Vagina (tissue), 2 donors: ENCODE measurements around the gene HEXA. TPM values are rescaled to one million over a fixed set of nuclear protein-coding genes. Genes with fewer than 3 reads are reported as not detected.
A peak's percentile ranks its signal among the peaks of the same experiment; 100 is the strongest.

Experiments
- DNase-seq, 2 donors: peaks; one replicate each; pipeline ENCODE4 v3.0.0-alpha.2; 2017; ENCODE audit errors: extremely low spot score in 2 of 2
- H3K27ac ChIP-seq: fragments of 200-600 bp; sonication (generic); one replicate; pipeline ENCODE4 v1.5.1; 2019
- H3K27me3 ChIP-seq: fragments of 200-600 bp; sonication (generic); one replicate; pipeline ENCODE4 v1.5.1; 2019
- H3K36me3 ChIP-seq, 2 donors: fragments of 200-600 bp; sonication (generic); one replicate each; pipeline ENCODE4 v1.5.1; 2017 to 2019
- H3K4me1 ChIP-seq: fragments of 200-600 bp; sonication (generic); one replicate; pipeline ENCODE4 v1.5.1; 2019
- H3K4me3 ChIP-seq, 2 donors: fragments of 200-600 bp; sonication (generic); 1 replicate in 1 of 2; 2 replicates in 1 of 2; pipeline ENCODE4 v1.5.1; 2016 to 2019
- H3K9me3 ChIP-seq: fragments of 200-600 bp; sonication (generic); one replicate; pipeline ENCODE4 v1.5.1; 2019
- CTCF ChIP-seq, 3 experiments: fragments of 450-650 bp in 2 of 3; fragments of 200-600 bp in 1 of 3; sonication (generic) in 1 of 3; IDR thresholded peaks; one replicate each; pipeline ENCODE4 v1.5.1; 2017 to 2019; ENCODE audit warnings: antibody characterized with exemption in 3 of 3, mild to moderate bottlenecking in 2 of 3, moderate library complexity in 2 of 3
- POLR2A ChIP-seq, 2 donors: fragments of 450-650 bp; IDR thresholded peaks; one replicate each; pipeline ENCODE4 v1.6.1; 2017; ENCODE audit warnings: antibody characterized with exemption in 2 of 2, mild to moderate bottlenecking in 2 of 2, moderate library complexity in 2 of 2
- POLR2AphosphoS5 ChIP-seq, 2 donors: sonication (generic); formaldehyde crosslinking; IDR thresholded peaks; one replicate each; pipeline ENCODE4 v1.9.0; 2017; ENCODE audit warnings: antibody characterized with exemption in 2 of 2, mild to moderate bottlenecking in 2 of 2, low read depth in 1 of 2; ENCODE audit not compliant: insufficient read depth in 1 of 2
- intact Hi-C: fragments of 100-400 bp; cut with DNase I; formaldehyde crosslinking; loops from one replicate; pipeline ENCODE4 v1.15.1; 2023
- total RNA-seq: library from RNA; depleted of rRNA; stranded (reverse); fragments of >200 nt; gene quantifications from one replicate; pipeline ENCODE4 v1.2.3, GENCODE V29; 2016

The HEXA gene
- total RNA-seq, 1 donor from 2014 or later = 82.5 TPM

GRCh38 chr15:72342385-72342784, 33.4 kb downstream of the HEXA start:
- intact Hi-C loops = no loop called here
- no peaks in the 10 kb centered on the region for H3K27me3 ChIP-seq
- H3K36me3 ChIP-seq = peaks cover 0 to 41% of the 10 kb centered on the region in 2 donors
- no peaks in the 10 kb centered on the region for H3K9me3 ChIP-seq
- no peaks in the 10 kb centered on the region for H3K4me1 ChIP-seq
- DNase-seq = peak; percentile 19 to 78
- TF ChIP-seq POLR2A (IDR thresholded peaks at IDR 0.05) (no peak), POLR2AphosphoS5 (IDR thresholded peaks at IDR 0.05; ENCODE audit: insufficient read depth in 1 of 2, low read depth in 1 of 2) (no peak), CTCF (IDR thresholded peaks at IDR 0.05) (no peak)
- H3K4me3 ChIP-seq = no peak overlapping the region
- no peak overlapping the region for H3K27ac ChIP-seq

DNA sequence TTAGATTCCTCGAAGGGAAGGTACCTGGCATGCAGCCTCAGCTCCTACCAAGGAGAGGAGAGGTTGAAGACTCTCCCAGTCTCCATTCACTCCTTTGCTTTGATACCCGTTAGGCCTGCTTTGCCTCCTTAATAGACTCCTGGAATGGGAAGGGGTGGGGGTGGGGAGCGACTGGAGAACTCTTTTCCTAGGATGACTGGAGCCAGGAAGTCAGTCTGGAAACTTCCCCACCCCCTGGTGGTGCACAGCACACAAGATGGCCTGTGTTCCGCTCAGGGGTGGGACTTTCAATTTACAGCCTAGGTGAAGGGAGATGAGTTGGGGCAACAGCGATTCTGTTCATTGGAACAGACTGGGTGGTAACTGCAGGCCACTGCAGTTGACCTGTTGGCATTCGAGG, 34.5 kb downstream of the HEXA start:
- no peak for TF ChIP-seq POLR2A (IDR thresholded peaks at IDR 0.05)
- TF ChIP-seq POLR2AphosphoS5 (IDR thresholded peaks at IDR 0.05; ENCODE audit: insufficient read depth in 1 of 2, low read depth in 1 of 2) = no peak
- TF ChIP-seq CTCF (IDR thresholded peaks at IDR 0.05) = no peak
- peak; percentile 31 to 80 for DNase-seq
- H3K36me3 ChIP-seq = peaks cover 0 to 31% of the 10 kb centered on the region in 2 donors

DNA sequence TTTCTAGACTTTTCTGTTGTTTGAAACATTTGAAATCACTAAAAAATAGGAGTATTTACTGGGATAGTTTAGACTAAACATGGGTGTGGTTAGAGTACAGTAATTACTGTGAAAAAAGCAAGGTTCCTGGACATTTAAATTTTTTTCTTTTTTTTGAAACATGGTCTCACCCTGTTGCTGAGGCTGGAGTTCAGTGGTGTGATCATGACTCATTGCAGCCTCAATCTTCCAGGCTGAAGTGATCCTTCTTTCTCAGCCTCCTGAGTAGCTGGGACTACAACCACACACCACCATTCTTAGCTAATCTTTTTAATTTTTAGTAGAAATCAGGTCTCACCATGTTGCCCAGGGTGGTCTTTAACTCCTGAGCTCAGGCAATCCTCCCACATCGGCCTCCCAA, 35.4 kb downstream of the HEXA start:
- H3K9me3 ChIP-seq = no peaks in the 10 kb centered on the region
- H3K27me3 ChIP-seq = no peaks in the 10 kb centered on the region
- no peak for TF ChIP-seq CTCF (IDR thresholded peaks at IDR 0.05)
- TF ChIP-seq POLR2A (IDR thresholded peaks at IDR 0.05) = no peak
- TF ChIP-seq POLR2AphosphoS5 (IDR thresholded peaks at IDR 0.05; ENCODE audit: insufficient read depth in 1 of 2, low read depth in 1 of 2) = no peak
- no peaks in the 10 kb centered on the region for H3K4me1 ChIP-seq
- peaks cover 0 to 21% of the 10 kb centered on the region in 2 donors for H3K36me3 ChIP-seq
- DNase-seq = peak in 1 of 2 donors; percentile 52
- H3K4me3 ChIP-seq = no peak overlapping the region
- intact Hi-C loops = no loop called here
- H3K27ac ChIP-seq = peak overlapping the region; percentile 50

More for the DNA sequence above, 34.5 kb downstream of the HEXA start:
- intact Hi-C loops = no loop called here
- Histone ChIP-seq H3K27ac (no peak overlapping the region), H3K9me3 (no peaks in the 10 kb centered on the region), H3K4me1 (no peaks in the 10 kb centered on the region), H3K4me3 (no peak overlapping the region), H3K27me3 (no peaks in the 10 kb centered on the region)

GRCh38 chr15:72339777-72340177, 36.0 kb downstream of the HEXA start:
- H3K27ac ChIP-seq = peak overlapping the region; percentile 50
- H3K36me3 ChIP-seq = peaks cover 0 to 15% of the 10 kb centered on the region in 2 donors
- intact Hi-C loops = no loop called here
- H3K4me3 ChIP-seq = no peak overlapping the region
- peak in 1 of 2 donors; percentile 70 for DNase-seq
- TF ChIP-seq POLR2AphosphoS5 (IDR thresholded peaks at IDR 0.05; ENCODE audit: insufficient read depth in 1 of 2, low read depth in 1 of 2) (no peak), CTCF (IDR thresholded peaks at IDR 0.05) (no peak), POLR2A (IDR thresholded peaks at IDR 0.05) (no peak)
- H3K27me3 ChIP-seq = no peaks in the 10 kb centered on the region
- no peaks in the 10 kb centered on the region for H3K4me1 ChIP-seq
- no peaks in the 10 kb centered on the region for H3K9me3 ChIP-seq

DNA sequence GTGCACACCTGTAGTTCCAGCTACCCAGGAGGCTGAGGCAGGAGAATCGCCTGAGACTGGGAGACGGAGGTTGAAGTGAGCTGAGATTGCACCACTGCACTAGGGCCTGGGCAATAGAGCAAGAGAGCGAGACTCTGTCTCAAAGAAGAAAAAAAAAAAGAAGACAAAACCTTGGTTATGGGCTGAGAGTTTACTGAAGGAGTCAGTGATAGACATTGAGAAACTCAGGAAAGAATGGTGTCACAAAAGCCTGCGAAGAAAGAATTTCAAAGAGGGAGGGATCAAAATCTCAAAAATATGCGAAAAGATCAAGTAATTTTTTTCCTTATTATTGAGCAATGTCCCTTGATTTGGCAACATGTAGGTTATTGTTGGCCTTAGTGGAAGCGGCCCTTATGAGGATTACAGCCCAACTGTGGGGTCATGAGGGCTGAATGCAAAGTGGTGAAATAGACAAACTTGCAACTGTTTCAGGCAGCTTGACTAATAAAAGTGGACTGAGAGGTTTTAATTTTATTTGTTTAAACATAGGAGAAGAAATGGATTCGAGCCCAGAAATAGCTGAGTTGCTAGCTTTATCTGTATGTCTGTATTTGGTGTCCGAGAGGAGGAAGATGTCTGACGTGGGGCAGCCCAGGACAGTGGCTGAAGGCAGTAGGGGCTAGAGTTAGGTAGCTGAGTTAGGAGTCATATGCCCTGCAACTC, 37.0 kb downstream of the HEXA start:
- Histone ChIP-seq H3K4me1 (no peaks in the 10 kb centered on the region), H3K4me3 (no peak overlapping the region), H3K27ac (peak overlapping the region; percentile 34), H3K27me3 (no peaks in the 10 kb centered on the region), H3K36me3 (peaks cover 0 to 5% of the 10 kb centered on the region in 2 donors), H3K9me3 (no peaks in the 10 kb centered on the region)
- DNase-seq = no peak
- peak in 1 of 2 donors; percentile 46 for TF ChIP-seq POLR2AphosphoS5 (IDR thresholded peaks at IDR 0.05; ENCODE audit: insufficient read depth in 1 of 2, low read depth in 1 of 2)
- TF ChIP-seq CTCF (IDR thresholded peaks at IDR 0.05) = no peak
- TF ChIP-seq POLR2A (IDR thresholded peaks at IDR 0.05) = no peak
- intact Hi-C loops = no loop called here
